Left renal cortex interstitium (tissue), 4 donors: ENCODE results near the gene EDARADD. TPM values are rescaled to one million over a fixed set of nuclear protein-coding genes. Genes with fewer than 3 reads are reported as not detected.

ENCODE experiments used
- DNase-seq, 4 donors: peaks; one replicate each; pipeline ENCODE4 v3.0.0-alpha.2; 2013; ENCODE audit warnings: low read depth in 4 of 4, low spot score in 2 of 4, missing footprints in 1 of 4
- polyA plus RNA-seq, 4 donors: library from polyadenylated mRNA; unstranded; fragments of 120-200 nt; gene quantifications; one replicate each; pipeline ENCODE4 v1.2.1, GENCODE V29; 2013; ENCODE audit not compliant: insufficient read length in 4 of 4

The EDARADD gene
- polyA plus RNA-seq, 4 donors: 5.9 to 7.5 (median 7.2) TPM

DNA sequence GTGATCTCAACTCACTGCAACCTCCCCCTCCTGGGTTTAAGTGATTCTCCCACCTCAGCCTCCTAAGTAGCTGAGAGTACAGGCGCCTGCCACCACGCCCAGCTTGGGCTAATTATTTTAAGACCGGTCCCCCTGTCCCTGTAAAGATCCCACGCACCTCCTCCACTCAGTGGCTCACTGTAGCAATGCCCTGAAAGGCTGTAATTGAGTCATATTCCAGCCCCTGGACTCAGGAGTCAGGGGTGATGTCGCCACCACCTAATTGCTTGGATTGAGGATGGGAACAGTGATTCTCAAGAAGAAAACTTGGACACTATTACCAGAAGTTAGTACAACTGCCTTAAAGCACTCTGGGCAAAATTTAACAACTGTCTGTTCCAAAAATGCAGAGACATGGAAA lies 3.1 kb upstream of the EDARADD start:
- DNase-seq: no peak

DNA sequence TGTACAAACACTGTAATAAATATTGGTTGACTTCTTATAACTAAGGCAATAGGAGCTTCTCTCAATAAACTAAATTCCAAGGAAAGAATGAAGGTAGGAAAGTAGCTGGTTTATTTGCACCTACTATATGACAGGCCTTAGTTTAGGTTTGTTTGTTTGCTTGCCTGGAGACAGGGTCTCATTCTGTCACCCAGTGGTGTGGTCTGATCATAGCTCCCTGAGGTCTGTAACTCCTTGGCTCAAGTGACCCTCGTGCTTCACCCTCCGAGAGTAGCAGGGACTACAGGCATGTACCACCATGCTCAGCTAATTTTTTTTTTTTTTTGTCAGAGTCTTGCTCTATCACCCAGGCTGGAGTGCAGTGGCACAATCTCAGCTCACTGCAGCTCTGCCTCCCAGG lies 1.9 kb upstream of the EDARADD start:
- DNase-seq: no peak

DNA sequence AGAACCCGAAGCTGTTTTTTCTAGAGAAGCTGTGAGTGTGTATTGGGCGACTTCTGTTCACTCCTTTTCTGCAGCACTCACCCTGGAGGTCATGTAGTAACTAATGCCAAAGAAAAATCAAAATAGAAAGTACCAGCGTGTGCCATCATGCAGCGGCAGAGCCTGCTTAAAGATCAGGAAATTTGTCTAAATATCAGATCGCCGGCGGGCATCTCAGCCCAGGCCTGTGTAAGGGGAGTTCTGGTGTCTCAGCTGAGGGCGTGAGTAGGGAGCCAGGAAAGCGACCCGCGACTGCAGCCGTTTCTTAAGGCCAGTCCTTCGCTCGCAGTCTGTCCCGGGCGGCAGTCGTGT lies 768 bp downstream of the EDARADD start:
- DNase-seq: peak in 1 of 4 donors; percentile 15

DNA sequence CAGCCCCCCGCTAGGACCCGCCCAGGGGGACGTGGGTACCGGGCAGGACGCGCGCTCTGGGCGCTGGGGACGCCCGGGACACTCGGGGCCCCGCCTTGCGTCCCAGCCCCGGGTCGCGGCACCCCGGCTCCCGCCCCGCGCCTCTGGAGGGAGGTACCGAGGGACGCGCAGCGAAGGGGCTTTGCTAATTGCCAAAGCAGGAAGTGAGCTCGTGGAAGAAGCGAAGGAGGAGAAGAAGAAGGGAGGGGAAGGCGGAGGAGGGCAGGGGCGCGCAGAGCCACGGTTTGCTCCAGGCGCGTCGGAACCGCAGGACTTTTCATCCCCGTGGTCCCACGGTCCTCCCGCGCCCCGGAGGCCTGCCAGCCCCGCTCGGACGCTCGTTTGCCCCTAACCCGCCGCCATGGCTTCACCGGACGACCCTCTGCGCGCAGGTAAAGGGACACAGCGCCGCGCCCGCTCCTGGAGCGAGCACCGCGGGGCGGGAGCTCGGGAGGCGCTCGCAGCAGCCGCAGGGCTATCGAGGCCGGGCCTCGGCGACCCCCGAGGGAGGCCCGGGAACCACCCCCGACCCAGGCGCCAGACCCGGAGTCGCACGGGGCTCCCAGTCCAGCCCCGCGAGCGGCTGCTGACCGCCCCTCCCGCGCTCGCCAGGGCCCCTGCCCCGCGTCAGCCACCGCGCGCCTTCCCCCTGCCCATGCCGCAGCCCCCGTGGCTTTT lies 1.3 kb downstream of the EDARADD start:
- DNase-seq: peak in 2 of 4 donors; percentile 36 to 48

DNA sequence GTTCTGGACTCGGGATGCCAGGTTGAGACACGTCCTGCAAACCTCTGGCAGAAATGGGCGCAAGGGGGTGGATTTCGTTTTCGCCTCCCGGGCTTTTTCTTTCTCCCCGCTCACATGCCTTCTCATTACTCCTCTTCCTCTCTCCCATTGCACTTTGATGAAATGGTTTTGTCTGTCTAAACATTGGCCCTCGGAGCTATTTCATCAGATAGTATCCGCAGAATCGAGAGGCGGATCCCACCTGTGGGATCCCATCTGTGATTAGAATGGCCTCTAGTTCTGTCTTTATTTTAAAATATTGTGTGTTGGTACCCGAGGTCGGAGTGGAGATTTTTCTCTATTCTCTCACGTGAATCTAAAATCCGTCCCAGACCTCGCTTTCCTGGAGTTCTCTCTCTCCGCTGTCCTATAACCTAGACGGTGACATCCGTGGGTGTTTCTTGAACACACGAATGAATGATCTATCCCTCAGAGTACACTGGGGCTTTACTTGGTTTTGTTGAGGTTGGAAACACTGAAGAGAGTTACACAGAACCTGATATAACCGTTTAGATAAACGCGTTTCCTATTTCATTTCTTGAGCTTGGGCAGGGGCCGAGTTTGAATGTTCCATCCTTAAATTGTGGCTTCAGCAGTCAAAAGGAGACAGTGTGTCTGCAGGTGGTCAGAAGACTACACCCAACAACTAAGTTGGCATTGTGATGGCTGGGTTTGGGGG lies 2.0 kb downstream of the EDARADD start:
- DNase-seq: no peak

DNA sequence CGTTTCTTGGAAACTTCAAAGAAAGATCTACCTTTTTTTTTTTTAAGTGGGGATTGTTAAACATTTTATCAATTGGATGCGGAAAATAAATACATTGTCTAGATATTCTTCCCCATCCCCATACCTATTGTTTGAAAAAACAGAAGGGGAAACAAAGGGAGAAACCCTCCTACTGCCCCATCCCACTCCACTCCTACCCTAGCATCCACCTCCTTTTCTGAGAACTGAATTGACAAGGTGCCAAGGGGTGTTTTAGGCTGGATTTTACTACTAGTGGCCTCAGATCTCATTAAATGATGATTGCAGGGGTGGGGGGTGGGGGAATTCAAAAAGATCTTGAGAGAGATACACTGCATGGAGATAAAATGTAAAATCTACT lies 2.6 kb downstream of the EDARADD start:
- DNase-seq: no peak

DNA sequence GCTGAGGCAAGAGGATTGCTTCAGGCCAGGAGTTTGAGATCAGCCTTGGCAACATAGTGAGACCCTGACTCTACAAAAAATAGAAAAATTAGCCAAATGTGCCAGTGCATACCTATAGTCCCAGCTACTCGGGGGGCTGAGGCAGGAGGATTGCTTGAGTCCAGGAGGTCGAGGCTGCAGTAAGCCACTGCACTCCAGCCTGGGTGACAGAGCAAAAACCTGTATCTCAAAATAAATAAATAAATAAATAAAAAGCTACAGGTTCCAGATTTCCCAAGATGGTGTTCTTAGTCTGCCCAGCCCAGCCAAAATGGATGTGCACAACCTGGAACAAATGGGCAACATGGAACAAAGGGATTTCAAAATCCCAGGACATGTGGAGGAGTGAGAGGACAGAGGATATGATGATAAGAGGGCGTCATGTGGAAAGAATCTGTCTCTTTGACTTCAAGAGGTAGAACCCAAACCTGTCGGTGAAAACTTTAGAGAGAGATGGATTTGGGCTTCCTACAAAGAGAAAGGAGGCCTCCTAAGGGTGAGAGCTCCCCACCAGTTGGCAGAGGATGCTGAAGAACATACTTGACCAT lies 3.2 kb downstream of the EDARADD start:
- DNase-seq: no peak

DNA sequence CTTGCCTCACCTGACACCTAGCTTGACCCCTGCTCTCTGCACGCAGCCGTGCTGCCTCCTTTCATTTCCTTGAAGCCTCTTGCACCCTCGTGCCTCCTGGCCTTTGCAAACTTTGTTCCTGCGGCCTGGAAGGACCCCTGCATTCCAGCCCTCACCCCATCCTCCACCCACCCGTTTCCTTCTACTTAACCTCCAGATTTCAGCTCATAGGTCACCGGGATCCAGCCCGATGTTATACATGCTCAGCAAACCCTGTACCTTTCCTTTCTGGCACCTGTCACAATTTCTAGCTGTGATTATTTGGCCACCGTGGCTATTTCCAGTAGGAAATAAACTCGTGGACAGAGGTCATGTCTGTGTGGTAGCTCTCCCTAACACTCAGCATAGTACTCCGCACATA lies 4.5 kb downstream of the EDARADD start:
- DNase-seq: no peak

DNA sequence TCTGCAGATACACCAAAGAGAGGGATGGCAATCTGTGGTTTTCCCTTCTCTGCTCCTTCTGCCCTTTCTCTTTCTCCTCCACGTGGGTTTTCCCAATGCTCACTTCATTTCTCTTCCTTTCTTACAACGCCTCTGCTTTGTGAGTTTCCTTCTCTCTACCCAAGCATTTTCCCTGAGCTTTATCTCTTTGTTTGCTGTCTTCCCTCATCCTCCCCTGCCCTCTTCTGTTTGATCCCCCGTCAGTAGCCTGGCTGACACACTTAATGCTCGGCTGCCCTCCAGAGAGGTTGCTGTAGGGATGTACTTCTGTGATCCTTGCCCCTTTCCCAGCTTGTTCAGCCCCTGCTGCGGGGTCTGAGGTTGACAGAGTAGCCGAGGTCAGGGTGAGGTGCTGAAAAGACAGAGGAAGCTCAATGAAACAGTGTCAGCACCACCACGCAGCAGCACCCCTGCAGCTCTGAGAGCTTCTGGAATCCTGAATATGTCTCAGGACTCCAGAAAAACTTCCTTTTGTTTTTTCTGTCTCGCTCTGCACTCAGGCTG lies 6.0 kb downstream of the EDARADD start:
- DNase-seq: peak in 1 of 4 donors; percentile 8

DNA sequence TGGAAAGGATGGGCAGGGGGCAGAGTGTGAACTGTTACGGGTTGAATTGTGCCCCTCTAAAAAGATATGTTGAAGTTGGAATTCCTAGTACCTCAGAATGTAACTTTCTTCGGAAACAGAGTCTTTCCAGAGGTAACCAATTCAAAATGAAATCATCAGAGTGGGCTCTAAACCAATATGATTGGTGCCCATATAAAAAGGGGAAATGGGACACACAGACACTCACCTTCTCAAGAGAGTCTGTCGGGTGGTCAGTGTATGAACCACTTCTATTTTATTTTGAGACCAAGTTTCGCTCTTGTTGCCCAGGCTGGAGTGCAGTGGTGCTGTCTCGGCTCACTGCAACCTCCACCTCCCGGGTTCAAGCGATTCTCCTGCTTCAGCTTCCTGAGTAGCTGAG lies 7.6 kb downstream of the EDARADD start:
- no peak for DNase-seq

DNA sequence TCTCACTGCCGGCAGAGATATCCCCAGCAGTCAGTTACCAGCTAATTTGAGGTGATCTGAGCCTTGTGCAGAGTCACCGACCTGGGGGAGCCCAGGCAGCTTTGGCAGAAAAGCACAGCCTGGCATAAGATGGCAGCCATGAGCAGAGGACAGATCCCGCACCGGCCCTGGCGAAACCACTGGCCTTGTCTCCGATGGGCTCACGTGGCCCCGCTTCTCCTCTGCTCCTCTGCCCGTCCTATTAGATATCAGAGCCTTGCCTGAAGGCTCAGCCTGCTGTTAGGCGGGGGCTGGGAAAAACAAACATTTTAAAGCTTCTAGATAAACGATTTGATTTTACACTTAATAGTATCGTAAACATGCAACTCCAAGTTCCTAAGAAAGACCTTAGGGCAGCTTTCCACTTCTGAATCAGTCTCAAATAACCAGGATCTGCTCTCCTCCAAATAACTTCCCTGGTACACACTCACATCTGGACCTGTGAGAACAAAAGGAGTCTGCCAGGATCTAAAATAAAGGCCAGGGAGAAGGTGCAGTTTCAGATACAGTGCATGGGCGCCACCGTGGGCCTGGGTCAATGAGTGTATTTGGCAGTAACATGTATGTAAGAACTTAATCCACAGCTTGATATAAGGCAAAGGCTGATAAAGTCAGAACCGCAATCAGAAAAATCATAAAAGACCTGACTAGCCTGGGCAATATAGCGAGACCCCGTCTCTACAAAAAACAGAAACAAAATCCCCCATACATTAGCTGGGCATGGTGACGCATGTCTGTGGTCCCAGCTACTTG lies 10.0 kb downstream of the EDARADD start:
- DNase-seq: no peak

DNA sequence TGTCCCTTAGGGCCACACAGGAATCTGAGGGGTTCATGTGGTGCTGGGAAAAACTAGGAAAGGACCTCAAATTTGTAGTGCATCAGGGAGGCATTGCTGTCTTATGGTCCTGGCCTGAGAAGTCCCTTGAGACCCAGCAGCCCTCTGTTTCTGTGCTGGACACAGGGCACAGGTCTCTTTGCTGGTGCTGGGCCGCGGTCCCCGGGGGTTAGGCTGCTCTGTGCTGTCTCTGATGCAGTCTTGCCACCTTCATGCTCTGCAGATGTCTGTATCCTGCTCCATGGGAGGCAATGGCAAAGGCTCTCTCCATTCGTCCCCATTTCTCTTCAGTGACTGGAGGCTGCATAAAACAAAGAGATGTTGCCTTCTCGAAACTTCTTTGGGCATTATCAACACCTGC lies 13.0 kb downstream of the EDARADD start:
- no peak for DNase-seq

DNA sequence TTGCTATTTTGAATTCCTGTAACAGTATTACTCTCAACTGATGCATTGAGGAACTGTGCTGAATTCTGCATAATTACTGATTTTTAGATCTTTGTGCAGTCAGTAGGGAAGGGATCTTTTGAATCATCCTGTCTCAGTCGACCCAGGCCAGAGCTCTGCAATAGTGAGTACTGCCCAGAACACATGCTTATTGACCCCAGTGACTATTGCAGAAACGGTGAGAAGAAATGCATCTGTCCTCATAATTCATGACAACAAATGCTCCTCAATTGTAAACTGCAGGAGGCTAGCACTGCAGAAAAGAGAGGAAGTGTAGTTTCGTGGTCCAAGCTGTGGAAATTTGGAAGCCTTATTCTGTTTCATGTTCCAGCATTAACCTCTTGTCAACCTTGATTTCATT lies 19.6 kb downstream of the EDARADD start:
- no peak for DNase-seq

DNA sequence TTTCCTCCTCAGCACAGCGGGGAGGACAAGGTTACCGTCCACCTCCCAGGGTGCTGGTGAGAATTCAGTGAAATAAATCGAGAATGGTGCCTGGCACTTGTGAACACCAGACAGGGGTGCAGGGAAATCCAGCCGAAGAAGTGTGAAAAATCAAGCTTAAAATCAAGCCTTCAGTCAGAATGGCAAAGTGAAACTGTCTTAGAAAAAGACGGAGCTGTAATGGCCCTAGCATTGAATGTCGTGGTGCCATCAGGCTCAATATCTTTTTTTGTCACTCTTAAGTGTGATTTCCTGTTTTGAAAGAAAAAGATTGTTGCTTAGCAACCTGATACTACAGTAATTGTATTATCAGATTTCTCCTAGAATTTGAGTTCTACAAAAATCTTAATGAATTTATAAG lies 22.1 kb downstream of the EDARADD start:
- DNase-seq: no peak

DNA sequence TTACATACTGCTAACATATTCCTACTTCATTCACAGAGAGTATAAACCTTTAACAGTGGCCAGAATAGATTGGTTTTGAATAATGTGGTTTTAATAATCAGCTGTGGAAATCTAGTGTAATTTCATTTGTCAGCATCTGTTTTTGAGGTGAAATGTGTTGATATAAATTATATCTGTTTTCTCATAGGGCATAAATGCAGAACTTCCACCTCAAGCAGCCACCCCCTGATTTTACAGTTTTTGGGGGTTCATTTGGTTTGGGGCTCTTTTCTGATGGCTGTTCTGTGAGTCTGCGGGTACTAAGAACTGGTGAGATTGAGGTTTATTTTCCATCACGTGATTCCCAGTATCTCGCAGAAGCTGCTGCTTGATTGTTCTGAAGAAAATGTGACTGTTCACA lies 23.2 kb downstream of the EDARADD start:
- DNase-seq: no peak

DNA sequence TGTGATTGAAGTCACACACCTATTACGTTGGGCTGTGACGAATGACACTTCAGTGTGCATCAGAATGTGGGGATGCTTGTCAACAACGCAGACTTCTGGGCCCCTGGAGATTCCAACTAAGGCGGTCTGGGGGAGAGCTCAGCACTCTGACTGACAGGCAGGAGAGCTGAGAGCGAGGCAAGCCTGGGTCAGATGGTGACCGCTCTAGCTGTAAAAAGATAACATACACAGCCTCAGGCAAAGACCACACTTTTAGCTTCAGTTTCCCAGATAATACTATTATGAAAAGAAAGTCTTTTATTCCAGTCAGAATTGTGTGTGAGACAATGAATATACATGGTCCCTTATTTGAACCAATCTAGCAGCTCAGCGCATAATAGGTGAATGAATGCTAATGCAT lies 25.4 kb downstream of the EDARADD start:
- DNase-seq: no peak

DNA sequence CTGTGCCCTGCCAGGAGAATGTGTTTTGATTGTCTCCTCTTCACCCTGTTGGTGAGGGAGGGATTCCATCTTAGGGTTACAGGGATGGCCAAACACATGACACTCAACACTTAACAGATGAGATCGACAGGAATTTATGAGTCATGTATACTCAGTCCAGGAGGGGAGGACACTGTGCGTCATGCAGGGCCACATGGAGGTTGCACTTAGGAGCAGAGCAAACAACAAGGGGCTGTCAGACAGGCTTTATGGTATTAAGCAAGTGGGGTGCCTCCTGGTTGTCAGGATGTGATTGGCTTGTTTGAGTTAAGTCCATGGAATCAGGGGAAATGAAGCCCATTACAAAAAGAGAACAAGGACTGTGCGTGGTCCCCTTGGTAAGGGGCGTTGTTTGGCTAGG lies 26.9 kb downstream of the EDARADD start:
- DNase-seq: no peak

DNA sequence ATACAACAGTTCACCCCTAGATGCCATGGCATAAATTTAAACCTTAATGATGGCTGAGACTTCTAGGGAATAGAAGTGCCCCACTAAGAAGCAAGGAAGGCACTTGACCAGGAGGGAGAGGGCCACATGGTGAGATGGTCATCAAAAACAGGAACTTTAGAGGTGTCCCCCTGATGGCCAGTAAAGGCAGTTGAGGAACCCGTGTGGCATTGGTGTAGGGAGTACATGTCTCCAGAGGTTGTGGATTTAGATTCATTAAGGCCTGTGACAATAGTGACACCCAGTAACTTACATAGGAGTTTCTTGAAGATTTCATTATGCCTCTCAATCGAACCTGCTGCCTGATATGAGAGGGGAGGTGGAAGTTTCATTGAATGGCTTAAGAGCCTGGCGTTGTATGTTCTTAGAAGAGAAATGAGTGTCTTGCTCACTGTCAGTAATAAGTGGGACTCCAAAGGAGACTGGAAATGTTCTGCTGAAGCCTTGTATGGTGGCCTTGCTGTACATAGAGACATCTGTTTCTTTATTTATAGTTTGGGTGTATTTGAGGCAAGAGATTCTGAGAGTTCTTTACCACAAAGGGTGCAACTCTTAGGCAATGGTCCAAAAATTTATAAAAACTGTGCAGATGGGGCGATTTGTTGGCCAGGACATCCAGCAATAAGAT lies 27.9 kb downstream of the EDARADD start:
- no peak for DNase-seq

DNA sequence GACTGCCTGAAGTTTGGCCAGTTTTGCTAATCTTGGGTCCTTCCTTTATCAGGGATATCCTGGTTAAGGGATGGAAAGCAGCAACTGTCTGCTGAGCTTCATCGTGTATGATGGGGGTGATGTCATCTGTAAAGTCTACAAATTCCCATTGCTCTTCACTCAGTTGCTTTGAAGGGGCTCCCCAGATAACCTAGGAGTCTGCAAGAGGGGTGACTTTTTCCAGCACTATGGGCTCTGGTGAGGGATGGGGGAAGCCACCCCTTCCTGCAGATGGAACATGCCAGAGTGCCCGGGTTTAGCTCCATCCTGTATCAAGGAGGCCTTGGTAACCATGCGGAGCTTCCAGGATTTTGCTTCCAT lies 28.4 kb downstream of the EDARADD start:
- no peak for DNase-seq

DNA sequence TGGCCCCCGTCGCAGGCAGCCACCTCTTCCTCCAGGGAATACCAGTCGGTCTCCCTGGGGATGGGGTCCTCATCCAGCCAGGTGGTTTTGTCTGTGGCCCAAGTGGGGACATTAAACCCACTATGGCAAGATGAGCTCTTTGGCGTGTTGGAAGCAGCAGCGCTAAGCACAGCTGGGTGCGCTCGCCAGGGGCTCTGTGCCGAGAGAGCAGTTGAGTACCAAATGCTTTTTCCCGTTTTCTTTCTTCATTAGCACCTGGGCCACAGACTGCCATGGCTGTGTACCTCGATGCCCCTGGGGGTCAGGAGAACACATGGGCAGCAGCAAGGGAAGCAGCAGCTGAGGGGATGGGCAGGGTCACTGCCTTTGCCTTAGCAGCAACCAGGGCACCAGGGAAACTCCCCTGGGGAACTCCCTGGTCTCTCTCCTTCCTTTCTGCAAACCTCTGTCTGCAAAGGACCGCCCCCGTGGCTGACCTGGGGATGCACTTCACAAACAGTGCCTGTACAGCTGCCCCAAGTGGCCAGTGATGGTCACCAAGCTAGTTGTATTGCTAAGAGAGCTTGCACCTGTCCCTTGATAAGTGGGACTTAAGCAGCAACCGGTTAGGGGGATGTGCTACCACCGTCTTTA lies 31.1 kb downstream of the EDARADD start:
- no peak for DNase-seq
